Brain pericyte (primary cell): ENCODE measurements around the gene LARP4B.
"Not testable (repeated sequence)": the region's sequence is repeated elsewhere in the genome, so short reads cannot be mapped to it uniquely, and the experiment has no call there.

Experiments
- DNase-seq: peaks from one replicate; pipeline ENCODE4 v3.0.0-alpha.2; 2012; ENCODE audit warnings: low read depth, low spot score

The LARP4B gene

GRCh38 chr10:958106-958505 lies 26.6 kb upstream of the LARP4B start:
- DNase-seq = no peak

- no peak for DNase-seq
Observed at GRCh38 chr10:955820-956217, 24.3 kb upstream of the LARP4B start.

DNA sequence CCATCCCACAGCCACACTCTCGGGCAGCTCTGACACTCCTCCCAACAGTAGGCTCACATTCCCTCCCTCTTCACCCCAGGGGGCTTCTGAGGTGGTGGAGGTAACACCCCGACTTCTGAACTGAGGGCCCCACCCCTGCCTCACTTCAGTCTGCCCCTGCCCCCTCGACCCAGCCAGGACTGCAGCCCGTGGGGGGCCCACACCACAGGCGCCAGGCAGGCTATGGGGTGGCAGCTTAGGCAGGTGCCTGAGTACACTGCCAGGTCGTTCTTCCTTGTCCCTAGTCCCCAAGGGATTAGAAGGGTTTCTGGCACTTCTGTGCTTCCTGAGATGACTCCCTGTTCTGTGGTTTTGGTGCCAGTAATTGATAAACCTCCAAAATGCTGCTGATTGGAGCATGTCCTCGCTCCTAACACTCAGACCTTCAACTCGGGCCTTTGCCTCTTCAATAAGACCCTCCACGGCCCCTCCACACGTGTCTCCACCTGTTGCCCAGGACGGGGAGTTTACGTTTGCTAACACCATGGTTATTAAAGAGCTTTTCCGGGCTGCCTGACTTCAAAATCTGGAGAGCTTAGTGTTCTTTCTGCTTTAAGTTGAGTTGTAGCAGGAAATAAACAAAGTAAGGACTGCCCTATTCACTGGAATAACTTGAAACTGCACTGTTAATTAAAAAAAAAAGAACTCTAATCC lies 23.8 kb upstream of the LARP4B start:
- DNase-seq = no peak

DNA sequence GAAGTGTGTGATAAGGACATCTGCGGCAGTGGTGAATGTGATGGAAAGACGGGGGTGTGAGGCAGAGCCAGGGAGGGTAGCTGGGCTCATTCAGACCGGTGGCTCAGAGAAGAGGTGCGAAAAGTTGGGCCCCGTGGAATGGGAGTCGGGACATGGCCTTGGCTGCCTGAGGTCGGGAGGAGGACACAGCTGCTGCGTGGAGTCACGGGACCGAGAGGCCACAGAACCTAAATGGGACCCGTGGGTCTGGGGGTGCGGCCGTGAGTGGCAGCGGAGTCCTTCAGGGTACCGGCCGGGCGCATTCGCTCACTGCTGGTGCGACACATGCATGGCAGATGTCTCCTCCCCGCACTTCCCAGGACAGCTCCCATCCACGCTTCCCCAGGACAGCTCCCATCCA lies 22.9 kb upstream of the LARP4B start:
- DNase-seq = no peak

- DNase-seq = no peak
Observed at GRCh38 chr10:953836-954235, 22.3 kb upstream of the LARP4B start.

DNA sequence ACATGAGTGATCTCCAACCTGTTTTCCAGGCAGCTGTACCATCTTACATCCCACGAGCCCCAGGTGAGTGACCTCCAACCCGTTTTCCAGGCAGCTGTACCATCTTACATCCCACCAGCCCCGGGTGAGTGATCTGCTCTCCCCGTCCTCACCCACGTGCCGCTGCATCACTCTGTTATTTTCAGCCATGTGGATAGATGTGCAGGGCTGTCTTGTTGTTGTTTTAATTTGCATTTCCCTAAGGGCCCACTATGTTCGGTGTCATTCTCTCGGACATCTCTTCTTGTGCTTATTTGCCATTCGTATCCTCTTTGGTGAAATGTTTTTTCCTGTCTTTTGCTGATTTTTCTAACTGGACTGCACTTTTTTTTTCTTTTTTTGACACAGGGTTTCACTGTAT lies 17.9 kb upstream of the LARP4B start:
- DNase-seq = no peak

GRCh38 chr10:948347-948746 lies 16.8 kb upstream of the LARP4B start:
- no peak for DNase-seq

- no peak for DNase-seq
Observed at GRCh38 chr10:947881-948280, 16.4 kb upstream of the LARP4B start.

DNA sequence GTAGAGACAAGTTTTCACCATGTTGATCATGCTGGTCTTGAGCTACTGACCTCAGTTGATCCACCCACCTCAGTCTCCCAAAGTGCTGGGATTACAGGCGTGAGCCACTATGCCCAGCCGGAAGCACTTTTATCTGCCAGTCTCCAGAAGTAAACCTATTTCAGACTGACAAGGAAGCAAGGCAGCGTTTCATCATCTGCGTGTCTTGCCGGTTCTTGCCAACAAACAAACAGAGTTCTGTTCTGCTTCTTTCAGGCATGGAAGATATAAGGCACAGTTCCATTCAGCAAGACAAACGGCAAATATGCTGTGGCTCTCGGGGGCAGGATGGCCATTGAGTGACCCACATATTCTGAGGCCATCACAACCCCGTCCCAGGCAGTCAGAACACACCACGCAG lies 15.5 kb upstream of the LARP4B start:
- DNase-seq = no peak

GRCh38 chr10:945778-946177 lies 14.3 kb upstream of the LARP4B start:
- no peak for DNase-seq

GRCh38 chr10:944034-944831 lies 12.7 kb upstream of the LARP4B start:
- no peak for DNase-seq

DNA sequence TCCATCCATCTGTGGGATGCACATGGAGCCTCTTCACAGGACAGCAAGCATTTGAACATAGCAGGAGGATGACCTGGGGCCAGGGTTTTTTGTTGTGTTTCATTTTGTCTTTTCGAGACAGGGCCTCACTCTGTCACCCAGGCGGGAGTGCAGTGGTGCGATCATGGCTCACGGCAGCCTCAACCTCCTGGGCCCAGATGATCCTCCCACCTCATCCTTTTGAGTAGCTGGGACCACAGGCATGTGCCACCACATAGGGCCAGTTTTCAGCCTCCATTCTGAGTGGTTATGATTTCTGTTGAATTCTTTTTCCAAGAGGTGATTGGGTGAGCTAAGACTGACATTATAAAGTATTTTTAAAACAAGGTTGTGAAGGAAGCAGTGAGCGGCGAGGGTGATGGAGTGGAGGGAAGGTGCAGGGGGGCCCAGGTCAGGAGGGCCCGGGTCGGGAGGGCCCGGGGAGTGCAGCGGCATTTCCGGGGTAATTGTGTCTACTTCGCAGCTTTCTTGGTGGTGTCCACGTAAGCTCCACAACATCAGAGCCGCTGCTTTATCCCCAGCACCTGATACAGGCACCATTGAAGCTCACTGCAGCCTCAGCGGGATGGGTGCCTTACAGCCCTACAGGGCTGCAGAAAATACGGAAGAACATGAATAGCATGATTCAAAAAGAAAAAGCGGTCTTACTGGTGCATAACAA lies 12.0 kb upstream of the LARP4B start:
- no peak for DNase-seq

- DNase-seq = no peak
Observed at GRCh38 chr10:938941-939678, 7.6 kb upstream of the LARP4B start.

DNA sequence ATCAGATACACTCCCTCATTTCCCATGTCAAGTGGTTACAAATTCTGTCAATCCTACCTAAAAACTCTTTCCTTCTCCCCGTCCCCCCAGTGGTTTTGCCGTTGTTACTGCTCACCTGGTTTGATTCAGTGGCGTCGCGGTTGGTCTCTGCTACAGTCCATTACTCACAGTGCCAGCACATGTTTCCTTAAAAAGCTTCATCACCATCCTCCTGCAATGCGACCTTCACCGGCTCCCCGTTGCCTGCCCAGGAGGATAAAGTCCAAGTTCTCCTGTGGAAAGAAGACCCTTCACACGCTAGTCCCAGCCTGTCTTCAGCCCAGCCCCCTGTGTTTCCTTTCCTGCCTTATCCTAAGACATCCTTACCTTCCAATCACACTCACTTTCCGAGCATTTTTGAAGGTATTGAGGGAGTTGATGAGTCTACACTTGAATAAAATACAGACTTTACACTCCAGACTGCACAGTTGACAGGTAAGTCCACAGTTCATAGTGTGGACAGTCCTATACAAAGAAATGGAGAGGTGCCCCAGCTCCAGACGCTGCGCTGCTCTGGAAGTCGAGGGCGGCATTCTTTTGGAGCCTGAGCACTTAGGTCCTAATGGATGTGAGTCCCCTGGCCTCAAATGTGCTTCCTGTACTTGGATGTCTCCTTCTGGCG lies 3.4 kb upstream of the LARP4B start:
- no peak for DNase-seq

DNA sequence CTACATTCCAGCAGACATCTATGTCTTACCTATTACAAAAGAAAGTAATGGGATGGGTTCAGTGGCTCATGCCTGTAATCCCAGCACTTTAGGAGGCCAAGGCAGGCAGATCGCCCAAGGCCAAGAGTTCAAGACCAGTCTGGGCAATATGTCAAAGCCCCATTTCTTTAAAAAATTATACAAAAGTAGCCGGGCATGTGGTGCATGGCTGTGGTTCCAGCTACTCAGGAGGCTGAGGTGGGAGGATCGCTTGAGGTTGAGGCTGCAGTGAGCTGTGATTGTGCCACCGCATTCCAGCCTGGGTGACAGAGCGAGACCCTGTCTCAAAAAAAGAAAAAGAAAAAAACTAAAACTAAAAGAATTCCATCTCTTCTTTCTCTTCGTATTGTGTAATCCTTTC lies 2.7 kb upstream of the LARP4B start:
- DNase-seq = not testable (repeated sequence)

DNA sequence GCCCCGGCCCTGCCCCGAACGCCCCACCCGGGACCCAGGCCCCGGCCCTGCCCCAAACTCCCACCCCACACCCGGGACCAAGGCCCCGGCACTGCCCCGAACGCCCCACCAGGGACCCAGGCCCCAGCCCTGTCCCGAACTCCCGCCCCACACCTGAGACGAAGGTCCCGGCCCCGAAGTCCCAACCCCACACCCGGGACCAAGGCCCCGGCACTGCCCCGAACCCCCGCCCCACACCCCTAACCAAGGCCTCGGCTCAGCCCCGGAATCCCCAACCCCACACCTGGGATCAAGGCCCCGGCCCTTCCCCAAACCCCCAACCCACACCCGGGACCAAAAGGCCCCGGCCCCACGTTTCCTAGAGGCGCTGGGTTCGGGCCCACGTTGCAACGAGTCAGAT lies 1.1 kb upstream of the LARP4B start:
- no peak for DNase-seq

DNA sequence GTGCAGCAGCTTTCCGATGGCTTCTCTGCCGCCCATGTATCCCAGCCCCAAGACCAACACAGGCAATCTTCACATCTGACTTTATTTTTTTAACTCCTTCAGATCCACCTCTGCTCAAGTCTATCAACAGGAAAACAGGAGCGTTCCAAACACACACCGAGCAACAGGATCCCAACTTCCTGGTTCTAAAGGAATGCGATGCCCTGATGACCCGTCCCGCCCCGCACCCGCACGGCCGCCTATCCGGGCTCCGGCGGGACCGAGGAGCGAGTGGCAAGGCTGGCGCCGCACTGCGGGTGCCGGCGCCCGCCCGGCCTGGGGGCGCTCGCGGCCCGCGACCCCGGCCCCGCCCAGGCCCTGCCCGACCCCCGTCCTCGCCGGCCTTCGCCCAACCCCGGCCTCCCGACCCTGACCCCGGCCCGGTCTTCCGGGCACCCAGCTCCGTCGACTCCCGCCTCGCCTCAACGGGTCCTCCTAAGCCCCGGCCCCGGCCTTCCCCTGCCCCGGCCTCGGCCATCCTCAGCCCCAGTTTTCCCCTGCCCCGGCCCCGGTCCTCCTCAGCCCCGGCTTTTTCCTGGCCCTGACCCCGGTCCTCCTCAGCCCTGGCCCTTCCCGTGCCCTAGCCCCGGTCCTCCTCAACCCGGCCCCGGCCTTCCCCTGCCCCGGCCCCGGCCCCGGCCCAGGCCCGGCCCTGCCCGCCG lies 730 bp downstream of the LARP4B start:
- DNase-seq = no peak

GRCh38 chr10:929960-930624 lies 1.4 kb downstream of the LARP4B start:
- DNase-seq = no peak

DNA sequence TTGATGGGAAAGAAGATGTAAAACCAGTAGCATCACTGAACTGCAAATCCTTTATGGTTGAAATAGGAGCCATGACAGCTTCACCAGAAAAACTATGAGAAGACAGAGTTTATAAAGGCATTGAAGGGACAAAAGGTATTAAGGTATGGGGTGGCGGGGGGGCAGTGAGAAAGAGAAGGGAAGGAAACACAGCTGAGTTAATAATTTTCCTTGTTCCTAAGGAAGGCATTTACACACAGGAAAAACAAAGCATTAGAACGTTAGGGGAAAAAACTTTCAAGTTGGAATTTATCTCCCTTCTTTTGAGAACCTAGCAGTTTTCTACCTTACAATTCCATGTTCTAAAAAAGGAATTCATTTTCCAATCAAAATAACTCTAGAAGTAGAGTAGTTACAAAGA lies 4.4 kb downstream of the LARP4B start:
- no peak for DNase-seq

- DNase-seq = no peak
Observed at GRCh38 chr10:926075-926698, 5.3 kb downstream of the LARP4B start.
